ENCODE measurements around the gene ZNF382.

ZNF382 gene

DNA sequence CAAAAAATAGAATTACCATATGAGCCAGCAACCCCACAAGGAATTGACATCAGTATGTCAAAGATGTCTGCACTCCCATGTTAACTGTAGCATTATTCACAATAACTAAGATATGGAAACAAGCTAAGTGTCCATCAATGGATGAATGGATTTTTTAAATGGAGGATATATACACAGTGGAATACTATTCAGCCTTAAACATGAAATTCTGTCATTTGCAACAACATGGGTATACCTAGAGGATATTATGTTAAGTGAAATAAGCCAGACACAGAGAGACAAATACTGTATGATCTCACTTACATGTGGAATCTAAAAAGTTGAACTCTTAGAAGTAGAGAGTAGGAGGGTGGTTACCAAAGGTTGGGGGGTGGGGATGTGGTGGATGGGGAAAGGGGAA is 74.3 kb downstream of the ZNF382 start:
- DNase-seq (ENCODE audit: low read depth): no peak
